Neural crest cell (in vitro differentiated cells): ENCODE measurements around the gene DNAH9. TPM values are rescaled to one million over a fixed set of nuclear protein-coding genes. Genes with fewer than 3 reads are reported as not detected.

Experiments
- DNase-seq: peaks from one replicate; pipeline ENCODE4 v3.0.0; 2021; ENCODE audit warnings: low read depth, mixed read lengths, low spot score
- H3K27ac Mint-ChIP-seq: one replicate; pipeline ENCODE4 v1.8.0; 2021; ENCODE audit warnings: mild to moderate bottlenecking, mixed read lengths; ENCODE audit not compliant: unreplicated experiment
- H3K27me3 Mint-ChIP-seq: 2 replicates; pipeline ENCODE4 v1.8.0; 2021; ENCODE audit warnings: low read depth, mild to moderate bottlenecking, mixed read lengths
- H3K36me3 Mint-ChIP-seq: 2 replicates; pipeline ENCODE4 v1.8.0; 2021; ENCODE audit warnings: low read depth, mild to moderate bottlenecking, mixed read lengths
- H3K4me1 Mint-ChIP-seq: 2 replicates; pipeline ENCODE4 v1.8.0; 2021; ENCODE audit warnings: mixed read lengths
- H3K4me3 Mint-ChIP-seq: one replicate; pipeline ENCODE4 v1.8.0; 2021; ENCODE audit warnings: mild to moderate bottlenecking, mixed read lengths
- H3K9me3 Mint-ChIP-seq: 2 replicates; pipeline ENCODE4 v1.8.0; 2021; ENCODE audit warnings: mixed read lengths
- CTCF ChIP-seq: fragments of 200-600 bp; sonication (generic); conservative IDR thresholded peaks from 2 replicates; pipeline ENCODE4 v1.5.0; 2021; ENCODE audit warnings: antibody characterized with exemption, mild to moderate bottlenecking
- total RNA-seq: library from RNA; stranded (reverse); gene quantifications from 2 replicates; pipeline ENCODE4 v1.2.1, GENCODE V29; 2021

DNAH9 gene
- total RNA-seq, 1 donor from 2014 or later: 18.6 TPM

- Mint-ChIP-seq H3K9me3 (no peaks in the 10 kb centered on the region), H3K4me1 (no peaks in the 10 kb centered on the region), H3K27ac (no peak overlapping the region), H3K4me3 (no peak overlapping the region), H3K27me3 (no peaks in the 10 kb centered on the region), H3K36me3 (no peaks in the 10 kb centered on the region)
- DNase-seq: no peak
- no peak for TF ChIP-seq CTCF
Observed at GRCh38 chr17:11692688-11693087, 94.4 kb downstream of the DNAH9 start.

- no peaks in the 10 kb centered on the region for H3K36me3 Mint-ChIP-seq
- H3K4me3 Mint-ChIP-seq: no peak overlapping the region
- TF ChIP-seq CTCF: no peak
- no peaks in the 10 kb centered on the region for H3K9me3 Mint-ChIP-seq
- no peaks in the 10 kb centered on the region for H3K27me3 Mint-ChIP-seq
- no peak overlapping the region for H3K27ac Mint-ChIP-seq
- H3K4me1 Mint-ChIP-seq: no peaks in the 10 kb centered on the region
- no peak for DNase-seq
Observed at GRCh38 chr17:11693284-11693683, 95.0 kb downstream of the DNAH9 start.

- H3K27ac Mint-ChIP-seq: no peak overlapping the region
- no peak for TF ChIP-seq CTCF
- H3K27me3 Mint-ChIP-seq: no peaks in the 10 kb centered on the region
- no peak overlapping the region for H3K4me3 Mint-ChIP-seq
- H3K4me1 Mint-ChIP-seq: no peaks in the 10 kb centered on the region
- DNase-seq: no peak
- peaks cover 3% of the 10 kb centered on the region for H3K9me3 Mint-ChIP-seq
- peaks cover 3% of the 10 kb centered on the region for H3K36me3 Mint-ChIP-seq
Observed at GRCh38 chr17:11700668-11701067, 102.4 kb downstream of the DNAH9 start.

DNA sequence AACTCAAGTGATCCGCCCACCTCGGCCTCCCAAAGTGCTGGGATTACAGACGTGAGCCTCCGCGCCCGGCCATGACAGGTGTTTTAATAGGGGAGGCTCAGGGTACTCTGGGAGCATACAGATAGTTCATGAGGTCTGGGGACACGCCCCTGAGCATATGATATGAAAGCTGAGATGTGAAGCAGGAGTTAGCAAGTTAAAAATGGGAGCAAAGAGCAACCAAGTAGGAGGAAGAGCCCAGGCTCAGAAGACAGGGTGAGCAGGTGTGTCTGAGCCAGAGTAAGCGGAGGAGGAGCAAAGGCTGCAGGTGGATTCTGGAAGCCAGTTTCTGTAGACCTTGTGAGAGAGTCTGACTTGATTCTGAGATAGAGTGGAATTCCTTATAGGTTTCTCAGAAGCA, 103.6 kb downstream of the DNAH9 start:
- Mint-ChIP-seq H3K4me3 (no peak overlapping the region), H3K27ac (no peak overlapping the region), H3K27me3 (no peaks in the 10 kb centered on the region), H3K4me1 (no peaks in the 10 kb centered on the region), H3K36me3 (peaks cover 3% of the 10 kb centered on the region), H3K9me3 (peaks cover 3% of the 10 kb centered on the region)
- no peak for TF ChIP-seq CTCF
- no peak for DNase-seq

DNA sequence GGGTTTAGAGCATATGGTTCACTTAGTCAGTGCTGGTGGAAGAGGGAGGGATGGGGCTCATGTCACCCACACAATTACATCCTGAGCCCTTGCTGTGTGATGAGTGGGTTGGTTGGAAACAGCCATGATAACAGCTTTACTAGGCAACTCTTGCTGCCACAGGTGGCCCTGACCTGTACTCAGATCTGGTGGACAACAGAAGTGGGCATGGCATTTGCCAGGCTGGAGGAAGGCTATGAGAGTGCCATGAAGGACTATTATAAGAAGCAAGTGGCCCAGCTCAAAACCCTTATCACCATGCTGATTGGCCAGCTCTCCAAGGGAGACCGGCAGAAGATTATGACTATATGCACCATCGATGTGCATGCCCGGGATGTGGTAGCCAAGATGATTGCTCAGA, 105.8 kb downstream of the DNAH9 start:
- no peak for DNase-seq
- peaks cover 3% of the 10 kb centered on the region for H3K36me3 Mint-ChIP-seq
- H3K4me1 Mint-ChIP-seq: no peaks in the 10 kb centered on the region
- TF ChIP-seq CTCF: no peak
- no peak overlapping the region for H3K27ac Mint-ChIP-seq
- H3K27me3 Mint-ChIP-seq: no peaks in the 10 kb centered on the region
- peaks cover 3% of the 10 kb centered on the region for H3K9me3 Mint-ChIP-seq
- no peak overlapping the region for H3K4me3 Mint-ChIP-seq

DNA sequence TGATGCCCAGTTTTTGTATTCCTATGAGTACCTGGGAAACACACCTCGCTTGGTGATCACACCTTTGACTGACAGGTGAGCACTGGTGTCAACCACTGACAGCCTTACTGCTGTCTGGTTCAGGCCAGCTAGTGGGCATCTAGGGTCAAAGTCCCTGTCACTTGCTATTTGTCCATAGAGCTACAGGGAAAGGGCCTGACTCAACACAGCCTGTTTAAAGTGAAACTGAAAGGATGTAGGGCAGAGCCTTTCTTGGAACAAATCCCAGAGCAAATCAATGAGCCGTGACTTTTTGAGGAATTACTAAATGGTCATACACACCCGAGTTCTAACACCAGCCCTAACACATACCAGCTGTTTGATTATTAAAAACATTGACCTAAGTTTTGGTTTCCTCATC, 106.8 kb downstream of the DNAH9 start:
- H3K27ac Mint-ChIP-seq: no peak overlapping the region
- H3K4me3 Mint-ChIP-seq: no peak overlapping the region
- TF ChIP-seq CTCF: no peak
- peaks cover 3% of the 10 kb centered on the region for H3K36me3 Mint-ChIP-seq
- H3K4me1 Mint-ChIP-seq: no peaks in the 10 kb centered on the region
- H3K9me3 Mint-ChIP-seq: peaks cover 3% of the 10 kb centered on the region
- no peak for DNase-seq
- no peaks in the 10 kb centered on the region for H3K27me3 Mint-ChIP-seq
